GM10266 (cell line): Measurements from ENCODE around the gene SERINC2.
A peak's percentile ranks its signal among the peaks of the same experiment; 100 is the strongest.

Experiments used
- DNase-seq: peaks from one replicate; pipeline ENCODE4 v3.0.0; 2012; ENCODE audit errors: extremely low spot score
- TF ChIP-seq, protein P1 (sequence below): IDR thresholded peaks from 2 replicates; pipeline ENCODE4 v1.5.1; 2012; ENCODE audit warnings: mild to moderate bottlenecking, low read depth; ENCODE audit not compliant: control insufficient read depth, insufficient read depth; ENCODE audit errors: missing control alignments

SERINC2 gene

DNA sequence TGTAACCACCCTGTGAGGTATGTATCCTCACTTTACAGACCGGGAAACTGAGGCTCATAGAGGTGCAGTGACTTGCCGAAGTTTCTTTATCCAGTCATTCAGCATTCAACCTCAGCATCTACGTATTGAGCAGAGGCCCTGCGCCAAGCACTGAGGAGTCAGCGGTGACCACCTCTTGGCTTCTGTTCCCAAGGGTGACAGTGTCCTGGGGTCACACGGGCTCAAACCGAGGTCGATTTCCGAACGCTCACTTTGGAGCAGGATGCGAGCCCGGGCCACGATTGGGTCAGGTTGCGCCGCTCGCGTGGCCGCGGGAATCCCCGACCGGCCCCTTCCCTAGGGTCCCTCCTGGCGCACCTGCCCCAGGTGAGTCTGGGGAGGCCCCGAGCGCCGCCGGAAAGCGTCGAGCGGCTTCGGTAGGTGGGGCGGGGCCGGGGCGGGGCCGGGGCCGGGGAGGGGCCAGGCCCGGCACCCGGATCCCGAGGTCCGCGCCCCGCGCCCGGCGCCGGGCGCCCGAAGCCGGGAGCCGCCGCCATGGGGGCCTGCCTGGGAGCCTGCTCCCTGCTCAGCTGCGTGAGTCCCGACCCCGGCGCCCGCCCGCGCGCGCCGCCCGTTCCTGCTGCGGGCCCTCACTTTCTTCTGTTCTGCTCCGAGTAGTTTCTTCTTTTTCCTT, at the start of gene SERINC2:
Gene SERINC2, plus strand, starts transcription at position 482 of the 673 bp plus-strand sequence. Its CDS starts 53 bp downstream, at position 535.
- DNase-seq = peak; percentile 79
- TF ChIP-seq, protein P1, sequence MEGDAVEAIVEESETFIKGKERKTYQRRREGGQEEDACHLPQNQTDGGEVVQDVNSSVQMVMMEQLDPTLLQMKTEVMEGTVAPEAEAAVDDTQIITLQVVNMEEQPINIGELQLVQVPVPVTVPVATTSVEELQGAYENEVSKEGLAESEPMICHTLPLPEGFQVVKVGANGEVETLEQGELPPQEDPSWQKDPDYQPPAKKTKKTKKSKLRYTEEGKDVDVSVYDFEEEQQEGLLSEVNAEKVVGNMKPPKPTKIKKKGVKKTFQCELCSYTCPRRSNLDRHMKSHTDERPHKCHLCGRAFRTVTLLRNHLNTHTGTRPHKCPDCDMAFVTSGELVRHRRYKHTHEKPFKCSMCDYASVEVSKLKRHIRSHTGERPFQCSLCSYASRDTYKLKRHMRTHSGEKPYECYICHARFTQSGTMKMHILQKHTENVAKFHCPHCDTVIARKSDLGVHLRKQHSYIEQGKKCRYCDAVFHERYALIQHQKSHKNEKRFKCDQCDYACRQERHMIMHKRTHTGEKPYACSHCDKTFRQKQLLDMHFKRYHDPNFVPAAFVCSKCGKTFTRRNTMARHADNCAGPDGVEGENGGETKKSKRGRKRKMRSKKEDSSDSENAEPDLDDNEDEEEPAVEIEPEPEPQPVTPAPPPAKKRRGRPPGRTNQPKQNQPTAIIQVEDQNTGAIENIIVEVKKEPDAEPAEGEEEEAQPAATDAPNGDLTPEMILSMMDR = no peak

DNA sequence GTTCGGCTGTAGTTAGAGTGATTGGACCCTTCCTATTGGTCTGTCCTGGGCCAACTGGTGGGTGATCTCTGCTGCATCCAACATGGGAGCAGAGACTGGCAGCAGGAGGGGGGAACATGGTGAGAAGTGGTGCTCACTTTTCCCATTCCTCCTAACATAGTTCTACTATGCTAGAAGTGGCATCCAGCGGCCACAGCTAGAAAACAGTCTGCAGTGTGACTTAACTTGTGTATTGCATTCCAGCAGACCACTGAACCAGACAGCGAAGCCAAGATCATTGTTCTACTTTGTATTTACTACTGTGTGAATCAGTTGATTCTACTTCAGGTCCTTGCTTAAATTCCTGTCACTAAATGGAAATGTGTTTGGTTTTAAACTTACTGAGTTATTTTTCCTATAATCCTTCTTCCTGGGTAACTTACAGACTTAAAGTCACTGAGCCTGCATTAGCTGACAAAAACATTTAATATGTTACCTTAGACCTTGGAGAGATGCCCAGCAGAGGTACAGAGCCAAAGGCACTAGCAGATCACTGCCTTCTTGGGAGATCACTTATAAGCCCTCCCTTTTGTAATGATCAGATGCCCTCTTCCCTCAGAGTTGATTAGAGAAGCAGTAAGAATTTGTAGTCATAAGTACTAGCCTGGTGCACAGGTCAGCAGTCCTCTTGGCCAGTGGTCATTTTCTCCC, 48.3 kb upstream of the SERINC2 start:
- TF ChIP-seq, protein P1 = no peak

DNA sequence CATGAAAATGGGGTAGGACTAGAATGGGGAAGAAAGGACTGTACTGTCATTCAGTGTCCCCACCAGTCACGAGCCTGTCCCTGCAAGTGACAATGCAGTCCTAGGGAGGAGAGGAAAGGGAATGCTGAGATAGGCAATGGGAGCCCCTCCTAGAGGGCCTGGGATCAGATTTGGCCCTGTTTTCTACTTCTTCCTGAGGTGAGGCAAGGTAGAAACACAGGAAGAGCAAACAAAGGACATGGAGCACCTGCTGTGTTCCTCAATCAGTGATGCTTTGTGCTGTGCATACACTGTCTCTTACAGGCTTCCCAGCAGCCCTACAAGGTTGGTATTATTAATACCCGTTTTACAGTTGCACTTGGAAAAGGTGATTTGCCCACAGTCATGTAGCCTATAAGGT, 46.2 kb upstream of the SERINC2 start:
- TF ChIP-seq, protein P1 = no peak
- no peak for DNase-seq

More for the DNA sequence above, 48.3 kb upstream of the SERINC2 start:
- DNase-seq = no peak

DNA sequence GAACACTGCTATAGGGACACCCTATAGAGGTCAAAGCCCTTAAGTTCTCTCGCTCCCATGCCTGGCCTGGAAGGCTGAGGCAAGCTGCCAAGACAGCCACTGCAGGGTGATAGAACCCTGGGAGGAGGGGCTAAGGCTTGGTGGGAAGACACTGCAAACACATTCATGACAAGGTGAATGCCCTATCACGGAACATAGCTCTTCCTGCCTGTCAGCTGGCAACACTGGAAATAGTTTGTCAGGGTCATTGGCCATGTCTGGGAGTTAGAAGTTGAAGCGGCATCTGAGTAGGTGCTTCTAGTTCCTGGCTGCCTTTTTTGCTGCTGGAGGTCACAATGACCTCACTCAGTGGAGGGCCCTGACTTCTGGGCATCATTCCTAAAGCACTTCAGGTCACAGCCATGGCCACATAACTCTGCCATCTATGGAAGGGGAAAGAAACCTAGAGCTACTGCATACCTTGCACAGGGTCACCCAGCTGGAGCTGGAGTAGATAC, 44.4 kb upstream of the SERINC2 start:
- TF ChIP-seq, protein P1 = no peak
- no peak for DNase-seq

DNA sequence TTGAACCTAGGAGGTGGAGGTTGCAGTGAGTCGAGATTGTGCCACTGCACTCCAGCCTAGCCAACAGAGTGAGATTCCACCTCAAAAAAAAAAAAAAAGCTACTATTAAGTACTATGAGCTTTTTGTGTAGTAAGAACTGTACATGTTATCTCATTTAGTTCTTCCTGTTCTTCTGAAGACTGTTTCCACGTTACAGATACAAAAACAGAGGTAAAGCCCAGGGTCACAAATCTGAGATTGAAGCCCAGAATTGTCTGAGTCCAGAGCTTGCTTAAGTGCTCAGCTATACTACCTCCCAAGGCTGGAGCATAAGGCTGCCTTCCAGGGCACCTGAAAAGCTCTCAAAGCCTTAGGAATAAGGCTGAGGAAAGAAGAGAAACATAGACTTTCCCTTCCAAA, 43.0 kb upstream of the SERINC2 start:
- TF ChIP-seq, protein P1 = no peak

DNA sequence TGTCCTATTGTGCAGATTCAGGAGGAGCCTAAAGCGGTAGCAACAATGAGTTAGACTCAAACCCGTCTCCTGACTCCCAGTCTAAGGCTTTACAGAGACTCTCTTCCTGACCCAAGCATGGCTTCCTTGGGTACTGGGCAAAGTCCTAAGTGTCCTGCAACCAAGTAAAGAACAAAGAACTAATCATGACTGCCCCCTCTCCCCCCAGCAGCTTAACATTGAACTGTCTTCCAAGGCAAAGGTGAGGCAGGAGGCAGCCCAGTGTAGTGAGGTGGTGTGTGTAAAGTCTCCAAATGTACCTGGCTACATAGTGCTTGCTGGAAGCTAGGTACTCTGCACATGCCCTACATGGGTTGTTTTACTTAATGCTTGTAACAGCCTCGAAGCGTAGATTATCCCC, 42.4 kb upstream of the SERINC2 start:
- TF ChIP-seq, protein P1 = no peak
- no peak for DNase-seq

More for the DNA sequence above, 43.0 kb upstream of the SERINC2 start:
- no peak for DNase-seq
